MM.1S (cell line): Measurements from ENCODE around the gene FAM107B.

Experiments
- EZH2 ChIP-seq: fragments of 300-600 bp; sonication (generic); optimal IDR thresholded peaks from 2 replicates; pipeline ENCODE3; 2017; ENCODE audit warnings: low read depth, mild to moderate bottlenecking, antibody characterized with exemption, low read length, mixed read lengths
- TF ChIP-seq, protein P1 (sequence below): fragments of 300-600 bp; sonication (generic); IDR thresholded peaks from 2 replicates; pipeline ENCODE4 v1.5.1; 2016; ENCODE audit warnings: antibody characterized with exemption, low read length, mixed read lengths

DNA sequence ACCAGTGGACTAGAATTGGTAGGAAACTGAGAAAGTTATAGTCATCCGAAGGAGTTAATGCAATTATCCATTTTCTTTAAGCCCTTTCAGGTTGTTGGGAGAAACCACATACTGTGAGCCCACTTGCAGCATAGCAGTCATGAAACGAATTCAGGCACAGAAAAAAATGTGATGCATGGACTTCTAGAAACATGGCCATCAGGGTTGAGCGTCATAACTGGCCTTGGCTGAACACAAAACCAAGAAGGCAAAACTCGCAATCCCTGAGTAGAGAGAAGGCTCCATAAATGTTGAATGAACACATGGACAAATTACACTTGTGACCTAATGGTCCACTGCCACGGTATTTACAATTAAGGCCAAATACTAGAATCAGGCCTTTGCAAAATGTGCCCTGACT lies 121.9 kb downstream of the FAM107B start:
- TF ChIP-seq, protein P1, sequence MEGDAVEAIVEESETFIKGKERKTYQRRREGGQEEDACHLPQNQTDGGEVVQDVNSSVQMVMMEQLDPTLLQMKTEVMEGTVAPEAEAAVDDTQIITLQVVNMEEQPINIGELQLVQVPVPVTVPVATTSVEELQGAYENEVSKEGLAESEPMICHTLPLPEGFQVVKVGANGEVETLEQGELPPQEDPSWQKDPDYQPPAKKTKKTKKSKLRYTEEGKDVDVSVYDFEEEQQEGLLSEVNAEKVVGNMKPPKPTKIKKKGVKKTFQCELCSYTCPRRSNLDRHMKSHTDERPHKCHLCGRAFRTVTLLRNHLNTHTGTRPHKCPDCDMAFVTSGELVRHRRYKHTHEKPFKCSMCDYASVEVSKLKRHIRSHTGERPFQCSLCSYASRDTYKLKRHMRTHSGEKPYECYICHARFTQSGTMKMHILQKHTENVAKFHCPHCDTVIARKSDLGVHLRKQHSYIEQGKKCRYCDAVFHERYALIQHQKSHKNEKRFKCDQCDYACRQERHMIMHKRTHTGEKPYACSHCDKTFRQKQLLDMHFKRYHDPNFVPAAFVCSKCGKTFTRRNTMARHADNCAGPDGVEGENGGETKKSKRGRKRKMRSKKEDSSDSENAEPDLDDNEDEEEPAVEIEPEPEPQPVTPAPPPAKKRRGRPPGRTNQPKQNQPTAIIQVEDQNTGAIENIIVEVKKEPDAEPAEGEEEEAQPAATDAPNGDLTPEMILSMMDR: no peak
- TF ChIP-seq EZH2: no peak
